ENCODE results near the gene COX7A2.
A peak's percentile ranks its signal among the peaks of the same experiment; 100 is the strongest.

The COX7A2 gene

DNA sequence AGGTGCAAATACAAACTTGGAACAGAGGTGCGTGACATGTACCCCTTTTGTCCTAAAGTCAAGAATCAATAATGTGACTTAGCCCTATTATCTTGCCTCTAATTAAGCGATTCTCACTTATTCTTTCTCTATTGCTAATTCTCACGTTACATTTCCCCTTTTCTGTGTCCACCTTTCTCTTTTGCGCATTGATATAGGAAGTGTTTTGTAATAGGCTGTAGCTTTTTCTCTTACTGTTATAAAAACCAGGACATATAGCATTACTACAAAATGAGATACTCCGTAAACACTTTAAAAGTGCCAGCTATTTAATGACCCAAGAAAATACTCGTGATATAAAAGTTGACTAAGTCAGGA lies 41.7 kb upstream of the COX7A2 start:
- H3K36me3 ChIP-seq (ENCODE audit: control insufficient read depth in 1 of 2, insufficient read depth in 2 of 2, low read depth in 1 of 2, low read length in 2 of 2) = no peaks in the 10 kb centered on the region
- H4K91ac ChIP-seq (ENCODE audit: low read length) = no peak overlapping the region
- no peak overlapping the region for H2AK5ac ChIP-seq (ENCODE audit: low read length, severe bottlenecking)
- H2BK120ac ChIP-seq (ENCODE audit: low read depth, low read length) = peak overlapping the region; percentile 34
- no peak overlapping the region for H3K18ac ChIP-seq (ENCODE audit: low read depth in 1 of 2, low read length in 2 of 2)
- H3K4me2 ChIP-seq (ENCODE audit: low read length, poor library complexity, severe bottlenecking) = peak overlapping the region; percentile 78
- H2AFZ ChIP-seq (ENCODE audit: low read depth, low read length) = peak overlapping the region; percentile 3
- H3K23ac ChIP-seq (ENCODE audit: low read length in 2 of 2) = peak overlapping the region in 1 of 2 experiments; percentile 64
- no peak overlapping the region for H4K8ac ChIP-seq (ENCODE audit: low read length)
- peaks cover 3% of the 10 kb centered on the region for H3K4me1 ChIP-seq (ENCODE audit: control insufficient read depth, insufficient read depth, low read depth, low read length)
- peak overlapping the region; percentile 98 for H3K9ac ChIP-seq (ENCODE audit: low read length)
- WGBS = 7% methylated on average over 4 of the region's 6 CpGs
- no peaks in the 10 kb centered on the region for H3K9me3 ChIP-seq (ENCODE audit: control insufficient read depth, low read length)
- no peak overlapping the region for H2BK12ac ChIP-seq (ENCODE audit: low read length in 2 of 2)
- H3K14ac ChIP-seq (ENCODE audit: low read length in 2 of 2) = no peak overlapping the region
- no peaks in the 10 kb centered on the region for H3K27me3 ChIP-seq (ENCODE audit: control insufficient read depth in 1 of 2, insufficient read depth in 1 of 2, low read length in 2 of 2)
- peaks cover 7% of the 10 kb centered on the region for H3K79me1 ChIP-seq (replicated peaks; ENCODE audit: low read length, poor library complexity, severe bottlenecking)
- peak overlapping the region; percentile 59 for H3K27ac ChIP-seq (ENCODE audit: low read length, poor library complexity, severe bottlenecking)
- H2BK5ac ChIP-seq (ENCODE audit: low read depth, low read length, poor library complexity, severe bottlenecking) = no peak overlapping the region
- H3K4ac ChIP-seq (ENCODE audit: low read depth in 1 of 2, low read length in 2 of 2) = no peak overlapping the region
- H3K4me3 ChIP-seq (ENCODE audit: insufficient read depth in 1 of 2, low read depth in 1 of 2, low read length in 2 of 2) = peak overlapping the region; percentile 58 to 99
- DNase-seq = no peak
- no peak overlapping the region for H2BK15ac ChIP-seq (ENCODE audit: low read depth, poor library complexity, severe bottlenecking)

GRCh38 chr6:75284632-75285282 lies 41.2 kb upstream of the COX7A2 start, which contains the start of gene TMEM30A:
Gene TMEM30A, minus strand, starts transcription at chr6:75284792. Its CDS starts 154 bp downstream, at chr6:75284638.
- peak within 1 kb of the TSS; percentile 98 for H3K9ac ChIP-seq (ENCODE audit: low read length)
- WGBS = under 1% methylated on average over 55 of the region's 55 CpGs
- no peak within 1 kb of the TSS for H2BK5ac ChIP-seq (ENCODE audit: low read depth, low read length, poor library complexity, severe bottlenecking)

GRCh38 chr6:75283907-75284631 lies 40.5 kb upstream of the COX7A2 start:
- Histone ChIP-seq H3K23ac (ENCODE audit: low read length in 2 of 2) (peak overlapping the region in 1 of 2 experiments; percentile 89), H2BK5ac (ENCODE audit: low read depth, low read length, poor library complexity, severe bottlenecking) (no peak overlapping the region), H2AK5ac (ENCODE audit: low read length, severe bottlenecking) (no peak overlapping the region), H2AFZ (ENCODE audit: low read depth, low read length) (peak overlapping the region; percentile 78), H2BK120ac (ENCODE audit: low read depth, low read length) (no peak overlapping the region), H3K36me3 (ENCODE audit: control insufficient read depth in 1 of 2, insufficient read depth in 2 of 2, low read depth in 1 of 2, low read length in 2 of 2) (no peaks in the 10 kb centered on the region), H3K79me1 (replicated peaks; ENCODE audit: low read length, poor library complexity, severe bottlenecking) (peaks cover 4% of the 10 kb centered on the region), H4K91ac (ENCODE audit: low read length) (peak overlapping the region; percentile 52), H3K27ac (ENCODE audit: low read length, poor library complexity, severe bottlenecking) (peak overlapping the region; percentile 68), H3K27me3 (ENCODE audit: control insufficient read depth in 1 of 2, insufficient read depth in 1 of 2, low read length in 2 of 2) (no peaks in the 10 kb centered on the region), H3K14ac (ENCODE audit: low read length in 2 of 2) (peak overlapping the region in 1 of 2 experiments; percentile 44), H3K18ac (ENCODE audit: low read depth in 1 of 2, low read length in 2 of 2) (peak overlapping the region; percentile 90 to 91), H3K4me3 (ENCODE audit: insufficient read depth in 1 of 2, low read depth in 1 of 2, low read length in 2 of 2) (peak overlapping the region; percentile 86 to 99), H3K9me3 (ENCODE audit: control insufficient read depth, low read length) (no peaks in the 10 kb centered on the region), H4K8ac (ENCODE audit: low read length) (peak overlapping the region; percentile 81), H2BK12ac (ENCODE audit: low read length in 2 of 2) (peak overlapping the region in 1 of 2 experiments; percentile 43), H3K4ac (ENCODE audit: low read depth in 1 of 2, low read length in 2 of 2) (peak overlapping the region; percentile 61 to 87), H2BK15ac (ENCODE audit: low read depth, poor library complexity, severe bottlenecking) (no peak overlapping the region), H3K9ac (ENCODE audit: low read length) (peak overlapping the region; percentile 98), H3K4me2 (ENCODE audit: low read length, poor library complexity, severe bottlenecking) (peak overlapping the region; percentile 20), H3K4me1 (ENCODE audit: control insufficient read depth, insufficient read depth, low read depth, low read length) (peaks cover 3% of the 10 kb centered on the region)
- peak; percentile 60 for DNase-seq
- under 1% methylated on average over 32 of the region's 36 CpGs for WGBS

More at GRCh38 chr6:75284632-75285282, 41.2 kb upstream of the COX7A2 start, which contains the start of gene TMEM30A:
- Histone ChIP-seq H4K91ac (ENCODE audit: low read length) (peak within 1 kb of the TSS; percentile 52), H2AK5ac (ENCODE audit: low read length, severe bottlenecking) (no peak within 1 kb of the TSS), H3K18ac (ENCODE audit: low read depth in 1 of 2, low read length in 2 of 2) (peak within 1 kb of the TSS; percentile 90 to 91), H3K4me2 (ENCODE audit: low read length, poor library complexity, severe bottlenecking) (peak within 1 kb of the TSS; percentile 78), H4K8ac (ENCODE audit: low read length) (peak within 1 kb of the TSS; percentile 81), H3K4me3 (ENCODE audit: insufficient read depth in 1 of 2, low read depth in 1 of 2, low read length in 2 of 2) (peak within 1 kb of the TSS; percentile 86 to 99), H3K14ac (ENCODE audit: low read length in 2 of 2) (peak within 1 kb of the TSS in 1 of 2 experiments; percentile 44), H3K79me1 (replicated peaks; ENCODE audit: low read length, poor library complexity, severe bottlenecking) (peaks cover 5% of the 10 kb centered on the region), H3K27ac (ENCODE audit: low read length, poor library complexity, severe bottlenecking) (peak within 1 kb of the TSS; percentile 68), H2AFZ (ENCODE audit: low read depth, low read length) (peak within 1 kb of the TSS; percentile 78), H3K9me3 (ENCODE audit: control insufficient read depth, low read length) (no peaks in the 10 kb centered on the region), H2BK15ac (ENCODE audit: low read depth, poor library complexity, severe bottlenecking) (no peak within 1 kb of the TSS), H2BK12ac (ENCODE audit: low read length in 2 of 2) (peak within 1 kb of the TSS in 1 of 2 experiments; percentile 43), H3K27me3 (ENCODE audit: control insufficient read depth in 1 of 2, insufficient read depth in 1 of 2, low read length in 2 of 2) (no peaks in the 10 kb centered on the region), H3K36me3 (ENCODE audit: control insufficient read depth in 1 of 2, insufficient read depth in 2 of 2, low read depth in 1 of 2, low read length in 2 of 2) (no peaks in the 10 kb centered on the region), H3K4me1 (ENCODE audit: control insufficient read depth, insufficient read depth, low read depth, low read length) (peaks cover 3% of the 10 kb centered on the region), H3K23ac (ENCODE audit: low read length in 2 of 2) (peak within 1 kb of the TSS; percentile 64 to 89), H3K4ac (ENCODE audit: low read depth in 1 of 2, low read length in 2 of 2) (peak within 1 kb of the TSS; percentile 61 to 87), H2BK120ac (ENCODE audit: low read depth, low read length) (peak within 1 kb of the TSS; percentile 34)
- DNase-seq = peak; percentile 100

DNA sequence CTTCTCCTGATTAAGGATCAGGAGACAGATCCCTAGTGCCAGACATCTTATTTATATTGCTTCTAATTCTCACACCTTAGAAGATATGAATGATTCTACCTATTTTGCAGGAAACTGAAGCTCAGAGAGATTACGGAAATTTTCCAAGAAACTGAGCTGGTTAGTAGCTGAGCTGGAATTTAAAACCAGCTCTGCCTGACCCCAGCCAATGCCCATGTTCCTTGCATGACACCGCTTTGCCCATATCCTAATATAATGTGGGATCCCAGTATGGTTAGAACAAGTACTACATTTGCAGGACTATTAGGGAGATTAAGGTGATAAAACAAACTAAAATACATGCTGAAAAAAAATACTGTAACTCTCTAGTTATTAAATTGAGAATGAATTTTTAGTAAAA lies 39.1 kb upstream of the COX7A2 start:
- H3K14ac ChIP-seq (ENCODE audit: low read length in 2 of 2) = no peak overlapping the region
- H2BK5ac ChIP-seq (ENCODE audit: low read depth, low read length, poor library complexity, severe bottlenecking) = no peak overlapping the region
- H3K4me1 ChIP-seq (ENCODE audit: control insufficient read depth, insufficient read depth, low read depth, low read length) = peaks cover 3% of the 10 kb centered on the region
- H3K27ac ChIP-seq (ENCODE audit: low read length, poor library complexity, severe bottlenecking) = no peak overlapping the region
- 50% methylated on average over 1 of the region's 2 CpGs for WGBS
- H4K8ac ChIP-seq (ENCODE audit: low read length) = no peak overlapping the region
- H4K91ac ChIP-seq (ENCODE audit: low read length) = no peak overlapping the region
- H2AK5ac ChIP-seq (ENCODE audit: low read length, severe bottlenecking) = no peak overlapping the region
- no peak overlapping the region for H3K4ac ChIP-seq (ENCODE audit: low read depth in 1 of 2, low read length in 2 of 2)
- no peaks in the 10 kb centered on the region for H3K27me3 ChIP-seq (ENCODE audit: control insufficient read depth in 1 of 2, insufficient read depth in 1 of 2, low read length in 2 of 2)
- peak overlapping the region in 1 of 2 experiments; percentile 99 for H3K4me3 ChIP-seq (ENCODE audit: insufficient read depth in 1 of 2, low read depth in 1 of 2, low read length in 2 of 2)
- H3K79me1 ChIP-seq (replicated peaks; ENCODE audit: low read length, poor library complexity, severe bottlenecking) = no peaks in the 10 kb centered on the region
- H3K9ac ChIP-seq (ENCODE audit: low read length) = peak overlapping the region; percentile 98
- no peaks in the 10 kb centered on the region for H3K36me3 ChIP-seq (ENCODE audit: control insufficient read depth in 1 of 2, insufficient read depth in 2 of 2, low read depth in 1 of 2, low read length in 2 of 2)
- peak overlapping the region; percentile 87 for H3K4me2 ChIP-seq (ENCODE audit: low read length, poor library complexity, severe bottlenecking)
- DNase-seq = no peak
- H3K23ac ChIP-seq (ENCODE audit: low read length in 2 of 2) = no peak overlapping the region
- H3K18ac ChIP-seq (ENCODE audit: low read depth in 1 of 2, low read length in 2 of 2) = no peak overlapping the region
- no peak overlapping the region for H2AFZ ChIP-seq (ENCODE audit: low read depth, low read length)
- no peaks in the 10 kb centered on the region for H3K9me3 ChIP-seq (ENCODE audit: control insufficient read depth, low read length)
- no peak overlapping the region for H2BK120ac ChIP-seq (ENCODE audit: low read depth, low read length)
- no peak overlapping the region for H2BK12ac ChIP-seq (ENCODE audit: low read length in 2 of 2)
- H2BK15ac ChIP-seq (ENCODE audit: low read depth, poor library complexity, severe bottlenecking) = no peak overlapping the region

Measured in mesenchymal stem cell (in vitro differentiated cells and primary cell).